SH-SY5Y (cell line): Measurements from ENCODE around the gene MUL1.

Experiments
- GATA2 ChIP-seq: IDR thresholded peaks from 2 replicates; pipeline ENCODE4 v1.6.1; 2011; ENCODE audit warnings: mild to moderate bottlenecking, low read depth, low read length
- GATA3 ChIP-seq: IDR thresholded peaks from 2 replicates; pipeline ENCODE4 v1.6.1; 2011; ENCODE audit warnings: low read depth, mild to moderate bottlenecking, low read length, moderate library complexity

GRCh38 chr1:20498116-20498515, 9.8 kb downstream of the MUL1 start:
- no peak for TF ChIP-seq GATA3
- TF ChIP-seq GATA2: no peak
